NCI-H510A treated with DMSO at 0.1 percent for 48 hours (cell line): ENCODE data around the gene TNFAIP3.

Experiments
- DNase-seq: peaks from one replicate; lab custom pipeline; 2025; lab: John Stamatoyannopoulos, UW

The TNFAIP3 gene

DNA sequence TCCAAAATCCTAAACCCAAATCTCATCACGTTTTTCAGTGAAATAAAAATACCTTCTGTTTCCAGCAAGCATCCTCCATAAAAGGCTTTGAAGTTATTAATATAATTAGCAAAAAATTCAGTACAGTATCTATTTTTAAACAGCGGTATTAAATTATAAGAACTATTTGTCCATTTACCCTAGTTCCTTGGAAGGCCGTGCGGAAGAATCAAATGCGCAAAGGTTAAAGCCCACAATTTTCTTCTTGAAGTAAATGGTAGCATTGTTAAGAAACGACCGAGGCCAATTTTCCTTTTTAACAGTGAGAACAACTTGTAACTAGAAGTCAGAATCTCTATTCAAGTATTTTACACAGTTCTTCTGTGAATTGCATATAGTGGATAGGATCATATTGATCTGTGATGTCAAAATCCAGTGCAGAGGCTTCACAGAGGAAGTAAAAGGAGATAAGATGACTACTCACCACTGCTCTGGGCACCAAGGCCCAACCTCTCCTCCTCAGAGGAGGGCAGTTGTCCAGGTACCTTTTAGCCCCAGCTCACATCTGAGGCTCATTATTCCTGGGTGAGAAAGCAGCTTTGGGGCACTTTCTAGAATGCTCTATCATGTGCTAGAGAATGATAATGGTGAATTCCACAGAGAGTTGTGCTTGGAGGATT is 36.3 kb downstream of the TNFAIP3 start:
- DNase-seq = no peak

DNA sequence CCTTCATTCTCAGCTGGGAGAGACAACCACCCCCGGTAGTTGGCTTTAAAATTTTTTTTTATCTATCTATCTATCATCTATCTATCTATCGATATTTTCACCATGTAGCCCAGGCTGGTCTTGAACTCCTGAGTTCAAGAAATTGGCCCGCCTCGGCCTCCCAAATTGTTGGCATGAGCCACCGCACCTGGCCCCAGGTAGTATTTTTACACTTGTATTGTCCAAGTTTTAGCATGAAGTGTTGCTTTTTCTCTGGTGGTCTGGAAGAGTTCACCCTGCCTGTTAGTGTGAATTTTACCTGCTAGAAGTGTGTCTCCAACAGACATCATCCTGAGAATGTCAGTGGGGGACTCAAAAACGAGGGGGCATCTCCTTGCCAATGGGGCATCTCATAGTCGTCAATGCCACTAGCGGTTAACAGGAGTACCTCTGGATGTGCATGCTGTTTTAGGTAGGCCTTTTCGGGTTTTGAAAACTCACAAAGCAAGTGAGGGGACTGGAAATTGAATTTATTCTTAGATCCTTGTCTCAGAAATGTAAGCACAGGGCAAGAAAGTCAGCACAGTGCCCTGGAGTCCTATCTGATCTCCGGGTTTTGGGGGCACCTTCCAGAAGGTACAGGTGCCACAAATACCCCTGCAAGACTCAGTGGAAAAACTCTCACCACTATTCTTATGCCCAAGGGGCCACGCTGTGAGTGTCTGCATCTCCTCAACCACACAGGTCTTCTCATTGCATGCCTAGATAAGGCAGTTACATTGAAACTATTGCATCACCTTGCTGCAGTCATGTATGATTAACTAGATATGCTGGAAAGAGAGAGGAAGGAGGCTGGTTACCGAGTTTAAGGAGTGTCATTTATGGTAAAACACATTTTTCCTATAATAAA is 37.1 kb downstream of the TNFAIP3 start:
- no peak for DNase-seq

DNA sequence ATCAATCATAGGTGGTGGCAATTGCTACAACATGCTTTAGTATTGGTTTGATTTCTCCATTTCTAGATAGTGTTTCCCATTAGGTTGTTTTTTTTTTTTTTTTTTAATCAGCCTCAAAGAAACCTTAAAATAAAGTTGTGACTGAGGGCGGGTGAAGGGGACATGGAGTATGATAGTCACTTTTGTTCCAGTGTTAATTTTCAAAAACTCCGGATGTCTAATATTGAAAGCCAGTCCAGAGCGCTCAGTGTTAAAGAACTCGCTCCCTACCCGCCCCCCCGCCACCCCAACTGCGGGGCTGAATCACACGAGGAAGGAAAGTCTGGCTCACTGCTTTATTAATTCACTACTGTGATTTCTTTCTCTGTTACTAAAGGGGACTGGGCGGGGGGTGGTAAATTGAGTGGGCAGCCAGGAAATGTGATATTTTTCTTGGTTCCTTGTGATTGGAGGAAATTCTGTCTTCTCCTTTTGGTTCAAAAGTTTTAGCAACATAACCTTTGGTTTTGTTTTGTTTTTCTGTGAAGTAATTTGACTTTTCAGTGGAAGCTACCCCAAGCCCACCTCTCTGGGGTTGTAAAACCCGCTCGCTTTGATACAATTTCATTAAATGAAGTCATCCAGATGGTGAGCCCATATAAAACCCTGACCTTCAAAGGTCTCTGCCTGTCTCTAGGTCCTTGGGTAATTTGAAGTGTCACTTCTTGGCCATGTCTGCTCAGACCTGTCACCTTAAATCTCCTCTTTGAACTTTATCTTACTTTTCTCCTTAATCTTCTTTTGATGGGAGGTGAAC is 38.0 kb downstream of the TNFAIP3 start:
- DNase-seq = no peak

DNA sequence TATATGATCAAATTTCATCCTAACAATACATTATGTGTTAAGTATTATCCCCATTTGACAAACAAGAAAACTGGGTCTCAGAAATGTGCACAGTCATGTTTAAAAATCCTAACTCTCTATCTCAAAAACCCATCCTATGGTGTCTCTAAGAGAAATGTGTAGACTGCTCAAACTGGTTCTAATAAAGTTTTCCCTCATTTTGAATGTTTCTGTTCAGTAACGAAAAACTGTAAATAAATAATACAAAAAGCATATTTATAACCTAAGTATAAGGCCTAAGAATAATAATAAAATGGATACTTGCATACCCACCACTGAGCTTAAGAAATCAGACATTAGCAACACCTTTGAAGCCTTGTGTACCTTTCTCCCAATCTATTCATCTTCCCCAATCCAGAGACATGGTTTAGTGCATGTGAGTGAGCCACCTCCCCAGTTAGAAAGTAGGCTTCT is 39.0 kb downstream of the TNFAIP3 start:
- DNase-seq = no peak

DNA sequence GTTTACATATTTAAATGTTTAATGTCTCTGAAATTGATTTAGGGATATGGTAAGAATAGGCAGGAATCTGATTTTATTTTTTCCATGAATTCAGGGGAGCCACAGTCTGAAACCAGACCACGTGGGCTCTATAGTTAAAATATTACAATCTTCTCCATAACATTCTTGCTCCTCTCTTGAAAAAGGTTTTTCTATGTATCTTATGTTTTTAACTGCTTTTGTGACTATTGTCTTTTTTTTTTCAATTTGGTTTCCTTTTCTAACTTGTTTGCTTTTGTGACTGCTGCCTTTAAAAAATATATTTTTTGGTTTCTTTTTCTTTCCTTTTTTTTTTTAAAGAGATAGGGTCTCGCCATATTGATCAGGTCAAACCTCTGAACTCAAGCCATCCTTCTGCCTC is 40.1 kb downstream of the TNFAIP3 start:
- no peak for DNase-seq

DNA sequence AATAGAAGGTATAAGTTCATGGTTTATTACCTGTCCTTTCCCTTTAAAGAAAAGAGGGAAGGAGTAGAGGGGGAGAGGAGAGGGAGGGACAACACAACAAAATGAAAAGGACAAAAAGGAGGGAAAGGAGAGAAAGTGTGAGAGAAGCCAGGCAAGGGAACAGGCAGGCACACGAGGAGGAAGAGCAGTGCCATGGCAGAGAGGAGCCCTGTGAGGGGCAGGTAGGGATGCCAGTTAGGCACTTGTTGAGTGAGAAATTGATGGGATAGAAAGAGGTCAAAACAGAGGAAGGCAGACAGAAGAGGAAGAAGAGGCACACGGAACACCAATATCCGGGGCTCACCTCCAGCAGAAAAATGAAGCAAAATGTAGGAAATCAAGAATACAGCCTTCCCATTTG is 42.5 kb downstream of the TNFAIP3 start:
- DNase-seq = no peak

DNA sequence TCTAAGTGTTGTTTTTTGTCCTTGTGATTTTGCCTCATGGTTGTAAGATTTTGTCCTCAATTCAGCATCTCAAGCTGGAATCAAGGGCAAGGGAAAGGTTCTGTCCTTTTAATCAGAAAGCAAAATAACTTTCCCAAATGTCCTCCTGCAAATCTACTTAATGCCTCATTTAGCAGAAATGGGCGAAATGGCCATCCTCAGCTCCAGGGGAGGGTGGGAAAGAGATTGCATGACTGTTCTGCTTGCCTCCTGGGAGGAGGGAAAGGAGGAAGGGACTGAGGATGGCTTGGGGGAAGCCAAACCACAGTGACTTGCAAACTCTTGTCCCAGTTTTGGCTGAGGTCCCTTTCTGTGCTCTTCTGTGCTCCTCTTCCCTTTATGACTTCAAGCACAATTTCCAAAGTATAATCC is 43.4 kb downstream of the TNFAIP3 start:
- DNase-seq = no peak

DNA sequence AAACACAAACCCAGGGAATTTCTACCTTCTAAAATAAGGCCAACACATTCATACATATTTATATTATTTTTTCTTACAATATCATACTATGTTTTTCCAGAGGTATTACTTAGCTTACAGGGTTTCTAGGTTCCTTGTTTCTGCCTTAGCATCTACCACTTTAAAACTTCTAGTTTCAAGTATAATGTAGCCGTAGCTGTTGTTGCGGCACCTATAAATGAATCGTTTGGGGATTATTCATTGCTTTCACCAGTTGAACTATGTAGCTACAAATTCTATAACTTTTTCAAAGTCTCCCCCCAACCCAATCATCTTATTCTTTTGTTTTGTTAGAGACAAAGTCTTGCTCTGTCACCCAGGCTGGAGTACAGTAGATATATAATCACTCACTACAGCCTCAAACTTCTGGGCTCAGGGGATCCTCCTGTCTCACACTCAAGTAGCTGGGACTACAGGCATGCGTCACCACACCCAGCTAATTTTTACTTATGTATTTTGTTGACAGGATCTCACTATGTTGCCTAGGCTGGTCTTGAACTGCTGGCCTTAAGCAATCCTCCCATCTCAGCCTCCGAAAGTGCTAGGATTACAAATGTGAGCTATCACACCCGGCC is 43.9 kb downstream of the TNFAIP3 start:
- no peak for DNase-seq

DNA sequence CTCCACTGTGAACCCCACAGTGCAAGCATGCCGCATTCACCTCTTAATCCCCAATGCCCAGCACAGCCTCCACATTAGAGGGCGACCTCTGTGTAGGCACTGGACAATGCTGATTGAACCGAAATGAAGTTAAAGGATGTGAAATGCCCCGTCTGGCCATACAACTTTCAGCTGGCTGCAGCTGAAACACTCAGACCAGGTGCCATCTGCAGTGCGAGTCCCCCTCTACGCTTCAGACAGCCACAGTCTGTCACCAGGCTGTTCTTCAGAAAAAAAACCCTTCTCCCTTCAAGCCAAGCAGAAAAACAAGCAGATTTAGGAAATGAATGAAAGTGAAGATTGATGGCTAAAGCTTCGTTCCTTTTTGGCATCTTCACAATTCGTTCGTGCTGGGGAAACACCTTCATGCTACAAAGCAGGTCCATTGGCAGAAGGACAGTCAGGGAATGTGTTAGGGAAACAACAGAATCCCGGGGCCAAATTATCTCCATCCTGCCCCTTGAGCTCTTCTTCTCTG is 44.7 kb downstream of the TNFAIP3 start:
- no peak for DNase-seq

DNA sequence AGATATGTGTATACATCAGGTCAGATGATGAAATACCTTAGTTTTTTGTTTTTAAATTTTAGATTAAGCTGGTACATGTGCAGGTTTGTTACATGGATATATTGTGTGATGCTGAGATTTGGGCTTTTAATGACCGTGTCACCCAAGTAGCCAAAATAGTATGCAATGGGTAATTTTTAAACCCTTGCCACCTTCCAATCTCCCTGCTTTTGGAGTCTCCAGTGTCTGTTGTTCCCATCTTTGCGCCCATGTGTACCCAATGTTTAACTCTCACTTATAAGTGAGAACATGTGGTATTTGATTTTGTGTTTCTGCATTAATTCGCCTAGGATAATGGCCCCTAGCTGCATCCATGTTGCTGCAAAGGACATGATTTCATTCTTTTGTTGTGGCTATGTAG is 45.8 kb downstream of the TNFAIP3 start:
- DNase-seq = no peak

DNA sequence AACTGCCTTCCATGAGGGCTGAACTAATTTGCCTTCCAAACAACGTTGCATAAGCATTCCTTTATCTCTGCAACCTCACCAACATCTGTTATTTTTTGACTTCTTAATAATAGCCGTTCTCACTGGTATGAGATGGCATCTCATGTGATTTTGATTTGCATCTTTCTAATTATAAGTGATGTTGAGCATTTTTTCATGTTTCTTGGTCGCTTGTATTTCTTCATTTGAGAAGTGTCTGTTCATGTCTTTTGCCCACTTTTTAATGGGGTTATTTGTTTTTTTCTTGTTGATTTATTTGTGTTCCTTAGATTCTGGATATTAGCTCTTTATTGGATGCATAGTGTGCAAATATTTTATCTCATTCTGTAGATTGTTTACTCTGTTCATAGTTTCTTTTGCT is 46.4 kb downstream of the TNFAIP3 start:
- no peak for DNase-seq

DNA sequence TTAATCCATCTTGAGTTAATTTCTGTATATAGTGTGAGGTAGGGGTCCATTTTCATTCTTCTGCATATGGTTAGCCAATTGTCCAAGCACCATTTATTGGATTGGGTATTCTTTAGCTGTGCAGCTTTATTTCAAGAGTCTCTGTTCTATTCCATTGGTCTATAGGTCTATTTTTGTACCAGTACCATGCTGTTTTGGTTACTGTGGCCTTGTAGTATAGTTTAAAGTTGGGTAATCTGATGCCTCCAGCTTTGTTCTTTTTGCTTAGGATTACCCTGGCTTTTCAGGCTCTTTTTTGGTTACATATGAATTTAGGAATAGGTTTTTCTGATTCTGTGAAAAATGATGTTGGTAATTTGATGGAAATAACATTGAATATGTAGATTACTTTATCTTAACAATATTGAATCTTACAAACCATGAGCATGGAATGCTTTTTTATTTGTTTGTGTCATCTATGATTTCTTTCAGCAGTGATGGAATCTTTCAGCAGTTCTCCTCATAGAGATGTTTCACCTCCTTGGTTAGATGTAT is 47.0 kb downstream of the TNFAIP3 start:
- DNase-seq = no peak

DNA sequence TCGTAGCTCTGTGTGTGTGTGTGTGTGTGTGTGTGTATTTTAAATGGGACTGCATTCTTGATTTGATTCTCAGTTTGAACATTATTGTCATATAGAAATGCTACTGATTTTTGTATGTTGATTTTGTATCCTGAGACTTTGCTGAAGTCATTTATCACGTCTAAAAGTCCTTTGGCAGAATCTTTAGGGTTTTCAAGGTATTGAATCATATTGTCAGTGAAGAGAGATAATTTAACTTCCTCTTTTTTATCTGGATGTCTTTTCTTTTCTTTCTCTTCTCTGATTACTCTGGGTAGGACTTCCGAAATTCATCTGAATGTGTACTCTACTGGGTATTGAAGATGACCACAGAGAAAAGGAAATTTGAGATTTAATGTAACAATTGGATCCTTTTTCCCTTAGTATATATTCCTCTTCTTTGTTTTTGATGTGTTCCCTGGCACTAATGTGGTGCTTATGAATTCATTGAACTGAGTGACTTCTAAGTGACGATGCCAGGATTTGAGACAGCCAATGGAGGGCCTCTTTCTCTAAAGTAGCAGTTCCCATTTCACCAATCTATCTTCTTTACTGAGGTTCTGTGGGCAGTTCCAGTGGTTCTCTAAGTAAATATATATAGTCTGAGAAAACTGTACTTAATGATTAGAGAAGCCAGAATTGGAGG is 47.6 kb downstream of the TNFAIP3 start:
- DNase-seq = no peak

DNA sequence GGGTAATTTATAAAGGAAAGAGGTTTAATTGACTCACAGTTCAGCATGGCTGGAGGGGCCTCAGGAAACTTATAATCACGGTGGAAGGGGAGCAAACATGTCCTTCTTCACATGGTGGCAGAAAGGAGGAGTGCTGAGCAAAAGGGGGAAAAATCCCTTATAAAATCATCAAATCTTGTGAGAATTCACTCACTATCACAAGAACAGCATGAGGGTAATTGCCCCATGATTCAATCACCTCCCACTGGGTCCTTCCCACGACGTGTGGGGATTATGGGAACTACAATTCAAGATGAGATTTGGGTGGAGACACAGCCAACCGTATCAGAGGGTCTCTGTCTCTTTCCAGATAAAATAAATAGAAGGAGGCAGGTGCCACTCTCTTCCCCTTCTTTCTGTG is 48.7 kb downstream of the TNFAIP3 start:
- no peak for DNase-seq

DNA sequence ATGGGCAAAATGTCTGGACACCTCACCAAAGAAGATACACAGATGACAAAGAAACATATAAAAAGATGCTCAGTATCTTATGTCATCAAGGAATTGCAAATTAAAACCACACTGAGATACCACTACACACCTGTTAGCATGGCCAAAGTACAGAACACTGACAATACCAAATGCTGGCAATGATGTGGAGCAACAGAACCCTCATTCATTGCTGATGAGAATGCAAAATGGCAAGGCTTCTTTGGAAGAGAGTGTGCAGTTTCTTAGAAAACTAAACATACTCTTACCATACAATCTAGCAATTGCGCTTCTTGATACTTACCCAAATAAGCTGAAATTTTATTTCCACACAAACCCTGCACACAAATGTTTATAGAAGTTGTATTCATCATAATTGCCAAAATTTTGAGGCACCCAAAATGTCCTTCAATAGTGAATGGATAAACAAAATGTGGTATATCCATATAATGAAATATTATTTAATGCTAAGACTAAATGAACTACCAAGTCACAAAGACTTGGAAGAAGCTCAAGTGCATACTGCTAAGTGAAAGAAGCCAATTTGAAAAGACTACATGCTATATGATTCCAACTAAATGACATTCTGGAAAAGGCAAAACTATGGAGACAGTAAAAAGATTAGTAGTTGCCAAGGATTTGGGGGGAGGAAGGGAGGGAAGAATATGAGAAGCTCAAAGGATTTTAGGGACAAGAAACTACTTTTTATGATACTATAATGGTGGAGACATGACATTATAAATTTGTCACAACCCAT is 50.7 kb downstream of the TNFAIP3 start:
- no peak for DNase-seq

DNA sequence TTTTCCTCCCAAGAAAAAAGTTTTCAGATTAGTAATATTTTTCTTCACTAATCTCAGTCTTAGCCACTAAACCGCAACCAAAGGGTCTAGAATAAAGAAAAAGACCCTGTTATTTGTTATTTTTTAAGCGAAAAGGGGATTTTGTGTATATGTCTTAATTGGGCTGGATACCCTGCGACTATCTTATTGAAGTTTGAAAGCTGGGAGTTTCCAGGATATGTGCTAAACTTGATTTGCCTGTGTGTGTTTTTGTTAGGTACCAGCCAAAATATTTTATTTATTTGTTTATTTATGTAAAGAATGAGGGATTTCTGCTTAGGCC is 52.4 kb downstream of the TNFAIP3 start:
- no peak for DNase-seq

DNA sequence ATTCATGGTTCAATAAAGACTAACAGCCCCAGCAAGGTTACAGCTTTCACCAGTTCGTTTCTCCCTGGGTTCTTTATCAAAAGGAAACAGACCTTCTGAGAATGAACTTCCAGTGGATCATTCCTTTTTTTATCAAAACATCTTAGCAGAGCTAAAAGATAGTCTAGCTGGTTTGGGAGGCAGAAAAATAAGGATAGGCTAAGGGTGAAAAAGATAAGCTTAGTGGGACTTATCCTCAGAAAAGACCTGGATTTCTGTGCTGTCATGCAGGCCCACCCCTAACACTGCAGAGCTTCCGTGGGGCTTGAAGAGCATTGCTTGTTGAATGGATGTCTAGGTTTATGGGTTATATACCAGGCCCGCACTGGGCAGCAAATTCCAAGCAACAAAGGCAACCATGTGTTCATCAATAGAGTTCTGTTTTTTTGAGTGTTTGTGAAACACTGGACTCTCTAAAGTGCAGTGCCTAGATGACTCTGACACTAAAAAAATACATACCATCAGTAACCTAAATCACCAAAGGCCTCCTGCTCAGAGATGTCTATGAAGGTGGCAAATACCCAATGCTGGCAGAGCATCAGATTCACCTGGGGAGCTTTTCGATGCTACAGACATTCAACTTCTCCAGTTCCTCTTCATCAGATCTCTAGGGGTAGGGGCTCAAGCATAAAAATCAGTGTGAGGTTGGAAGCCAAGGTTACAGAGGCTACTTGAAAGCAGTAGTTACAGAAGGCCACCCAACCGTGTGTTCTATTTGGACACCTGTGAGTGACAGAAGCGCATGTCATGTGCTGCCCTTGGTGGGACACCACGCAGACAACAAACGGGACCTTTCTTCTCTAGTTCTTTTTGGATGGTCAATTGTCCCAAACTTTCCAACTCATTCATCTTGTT is 53.0 kb downstream of the TNFAIP3 start:
- DNase-seq = no peak

DNA sequence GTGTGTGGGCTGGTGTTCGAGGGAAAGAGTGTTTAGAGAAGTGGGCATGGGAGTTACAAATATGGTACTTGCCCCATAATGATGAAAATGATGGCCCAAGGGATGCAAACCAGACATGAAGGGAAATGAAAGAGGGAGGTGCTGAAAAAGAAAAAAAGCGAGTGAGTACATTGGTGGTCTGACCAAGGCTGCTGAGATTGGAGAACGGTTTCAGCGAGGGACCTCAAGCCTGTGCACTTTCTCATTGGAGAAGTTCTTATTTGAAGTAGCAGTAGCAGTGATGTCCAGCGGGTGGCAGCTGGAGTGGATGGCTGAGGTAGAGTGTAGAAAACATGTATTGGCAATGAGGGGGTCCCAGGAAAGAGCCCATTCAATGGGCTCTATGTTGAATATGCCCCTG is 54.8 kb downstream of the TNFAIP3 start:
- no peak for DNase-seq

DNA sequence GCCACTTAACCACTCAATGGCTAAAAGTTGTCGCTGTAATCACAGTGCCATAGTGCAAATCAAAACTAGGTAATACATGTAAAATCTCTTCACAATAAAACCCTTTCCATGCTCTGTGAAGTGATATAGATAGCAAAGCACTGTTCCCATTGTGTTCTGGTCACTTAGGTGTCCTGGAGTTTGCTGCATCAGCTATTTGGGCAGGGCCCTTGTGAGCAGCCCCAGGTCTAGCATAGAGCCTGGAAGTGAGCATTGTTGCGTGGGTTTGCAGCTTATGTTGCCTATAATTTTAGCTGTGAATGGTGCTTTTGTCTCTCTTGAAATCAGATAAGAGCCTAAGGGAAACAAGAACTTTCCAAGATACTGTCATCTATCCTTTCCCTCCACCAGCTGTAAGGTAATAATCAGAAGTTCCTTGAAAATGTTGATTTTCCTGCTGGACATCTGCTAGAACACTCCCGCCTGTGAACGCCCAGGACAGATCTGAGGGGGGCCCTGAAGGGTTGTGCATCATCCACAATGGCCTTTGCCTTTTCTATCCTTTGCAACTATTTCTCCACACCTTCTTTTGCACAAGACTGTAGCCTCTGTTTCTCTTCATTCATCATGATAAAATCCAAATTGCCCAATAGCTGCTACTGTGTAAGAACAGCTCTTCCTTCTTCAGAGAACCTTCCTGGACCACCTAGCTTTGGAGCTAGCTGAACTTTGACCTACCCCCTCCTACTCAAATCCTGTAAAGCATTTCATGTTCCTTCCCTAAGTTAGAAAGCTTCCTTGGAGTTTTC is 57.0 kb downstream of the TNFAIP3 start:
- no peak for DNase-seq
